Stimulated activated CD8-positive, alpha-beta memory T cell treated with anti-CD3 and anti-CD28 coated beads, Interleukin-12 subunit alpha, Interleukin-12 subunit beta, amount 100 ng/mL, for 24 hours (primary cell): Measurements from ENCODE around the gene RGL3.
"Not testable (repeated sequence)": the region's sequence is repeated elsewhere in the genome, so short reads cannot be mapped to it uniquely, and the experiment has no call there.

ENCODE experiments used
- DNase-seq: peaks from one replicate; pipeline ENCODE4 v3.0.0-alpha.2; 2020; ENCODE audit errors: extremely low read depth

Gene RGL3

DNA sequence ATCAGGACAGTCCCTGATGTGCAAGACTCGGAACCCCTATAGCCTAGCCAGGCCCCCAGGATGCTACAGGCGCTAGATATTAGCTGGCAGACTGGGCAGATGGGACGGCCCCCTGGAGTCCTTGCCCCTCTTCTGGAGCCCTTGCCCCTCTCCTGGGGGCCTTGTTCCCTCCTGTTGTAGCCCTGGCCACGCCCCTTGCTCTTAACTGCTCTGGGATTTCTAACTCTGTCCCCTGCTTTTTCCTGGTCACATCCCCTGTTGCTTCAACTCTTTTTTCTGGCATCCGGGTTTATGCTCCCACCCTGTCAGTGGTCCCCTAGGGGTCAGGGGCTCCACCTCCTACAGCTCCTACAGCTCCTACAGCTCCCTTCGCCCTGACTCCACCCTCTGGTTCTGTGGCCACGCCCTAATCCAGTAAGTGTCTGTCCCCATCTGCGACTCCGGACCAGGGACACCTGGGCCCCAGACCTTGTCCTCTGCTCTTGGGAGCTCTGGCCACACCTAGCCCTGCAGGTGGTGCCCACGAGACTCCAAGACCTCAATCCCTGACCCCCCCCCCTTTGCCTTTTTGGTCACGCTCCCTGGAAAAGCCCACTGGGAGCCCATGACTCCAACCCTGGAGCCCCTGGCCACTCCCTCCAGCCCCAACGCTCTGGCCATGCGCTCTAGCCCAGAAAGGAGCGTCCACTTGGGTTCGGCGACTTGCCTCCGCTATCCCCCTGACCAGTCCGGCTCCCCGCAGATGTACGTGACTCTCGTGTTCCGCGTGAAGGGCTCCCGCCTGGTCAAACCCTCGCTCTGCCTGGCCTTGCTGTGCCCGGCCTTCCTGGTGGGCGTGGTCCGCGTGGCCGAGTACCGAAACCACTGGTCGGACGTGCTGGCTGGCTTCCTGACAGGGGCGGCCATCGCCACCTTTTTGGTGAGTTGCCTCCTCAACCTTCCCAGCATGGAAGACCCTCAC lies 57.1 kb downstream of the RGL3 start:
- DNase-seq = no peak

DNA sequence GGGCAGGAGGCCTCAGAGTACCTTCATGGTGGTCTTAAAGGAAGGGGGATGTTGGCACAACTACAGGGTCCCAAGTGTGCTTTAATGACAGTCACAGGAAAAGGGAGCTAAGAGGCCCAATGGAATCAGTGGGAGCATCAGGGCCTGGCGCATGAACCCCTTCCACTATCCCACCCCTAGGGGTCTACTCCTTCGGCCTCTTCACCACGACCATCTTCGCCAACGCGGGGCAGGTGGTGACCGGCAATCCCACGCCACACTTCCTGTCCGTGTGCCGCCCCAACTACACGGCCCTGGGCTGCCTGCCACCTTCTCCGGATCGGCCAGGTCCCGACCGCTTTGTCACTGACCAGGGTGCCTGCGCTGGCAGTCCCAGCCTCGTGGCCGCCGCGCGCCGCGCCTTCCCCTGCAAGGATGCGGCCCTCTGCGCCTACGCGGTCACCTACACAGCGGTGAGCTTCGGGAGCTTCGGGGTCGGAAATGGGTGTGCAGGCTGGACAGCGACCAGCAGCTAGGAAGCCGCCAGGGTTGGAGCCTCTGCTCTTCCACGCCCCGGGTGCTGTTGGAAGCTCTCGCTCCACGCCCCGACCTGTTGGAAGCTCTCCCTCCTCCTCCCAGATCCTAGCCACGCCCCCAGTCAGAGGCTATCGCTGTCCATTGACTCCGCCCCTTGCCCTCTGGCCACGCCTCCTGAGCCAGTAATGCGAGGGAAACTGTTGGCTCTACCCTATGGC lies 57.9 kb downstream of the RGL3 start:
- no peak for DNase-seq

DNA sequence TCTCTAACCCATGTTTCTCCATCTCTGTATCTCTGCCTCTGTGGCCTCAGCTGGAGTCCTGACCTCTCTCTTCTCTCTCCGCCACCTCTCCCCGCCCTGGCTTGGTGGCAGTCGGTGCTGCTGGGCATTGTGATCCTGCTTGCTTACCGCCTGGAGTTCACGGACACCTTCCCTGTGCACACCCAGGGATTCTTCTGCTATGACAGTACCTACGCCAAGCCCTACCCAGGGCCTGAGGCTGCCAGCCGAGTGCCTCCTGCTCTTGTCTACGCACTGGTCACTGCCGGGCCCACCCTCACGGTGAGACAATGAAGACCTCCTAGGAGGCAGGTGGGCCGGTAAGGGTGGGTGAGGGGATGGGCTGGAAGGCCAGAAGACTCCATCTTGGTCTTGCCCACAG lies 59.7 kb downstream of the RGL3 start:
- no peak for DNase-seq

DNA sequence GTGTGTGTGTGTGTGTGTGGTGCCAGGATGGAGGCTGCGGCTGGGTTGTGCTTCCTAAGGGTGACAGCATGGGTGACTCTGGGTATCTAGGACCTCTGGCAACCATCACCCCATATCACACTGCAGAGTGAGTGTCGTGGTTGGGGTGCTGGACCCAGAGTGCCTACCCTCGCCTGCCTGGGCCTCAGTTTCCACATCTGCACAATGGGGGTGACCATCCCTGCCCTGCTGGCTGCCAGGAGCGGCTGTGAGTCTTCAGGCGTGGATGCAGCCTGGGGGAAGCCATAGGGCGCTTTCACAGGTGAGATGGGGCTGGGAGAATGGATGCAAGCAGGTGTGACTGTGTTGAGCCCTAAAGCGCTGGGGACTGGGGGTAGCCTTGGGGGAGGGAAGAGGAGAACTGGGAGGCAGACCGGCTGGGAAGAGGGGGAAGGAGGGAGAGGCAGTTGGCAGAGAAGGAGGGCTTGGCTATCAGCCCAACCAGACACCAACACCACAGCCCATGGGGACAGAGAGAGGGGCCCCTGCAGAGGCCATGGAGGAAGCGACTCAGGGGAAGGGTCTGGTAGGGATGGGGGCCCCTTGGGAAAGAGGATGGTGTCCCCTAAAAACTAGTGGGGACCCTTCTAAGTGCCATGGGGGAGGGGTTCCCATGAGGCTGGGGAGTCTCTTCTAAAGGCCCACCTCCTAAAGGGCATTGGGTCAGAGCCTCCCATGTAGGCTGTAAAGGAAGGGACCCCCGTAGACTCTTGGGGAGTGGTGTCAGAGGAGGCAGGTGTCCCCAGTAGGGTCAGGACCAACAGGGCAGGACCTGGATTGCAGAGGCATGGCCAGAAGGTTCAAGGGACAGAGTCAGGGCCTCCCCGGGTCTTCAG lies 62.2 kb downstream of the RGL3 start:
- no peak for DNase-seq

DNA sequence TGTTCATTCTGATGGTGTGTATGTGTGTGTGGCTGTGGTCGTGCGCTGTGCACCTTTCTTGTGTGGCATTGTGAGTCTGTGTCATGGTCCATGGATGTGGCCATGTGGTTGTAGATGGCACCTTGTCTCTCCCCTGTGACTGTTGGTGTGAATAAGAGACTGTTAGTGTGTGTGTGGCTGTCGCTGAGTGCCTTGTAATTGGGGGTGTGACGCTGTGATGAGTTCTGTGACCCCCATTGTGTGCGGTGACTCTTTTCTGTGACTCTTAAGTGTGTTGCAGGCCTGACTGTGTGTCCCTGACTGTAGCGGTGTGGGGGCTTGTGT lies 63.1 kb downstream of the RGL3 start:
- DNase-seq = no peak

DNA sequence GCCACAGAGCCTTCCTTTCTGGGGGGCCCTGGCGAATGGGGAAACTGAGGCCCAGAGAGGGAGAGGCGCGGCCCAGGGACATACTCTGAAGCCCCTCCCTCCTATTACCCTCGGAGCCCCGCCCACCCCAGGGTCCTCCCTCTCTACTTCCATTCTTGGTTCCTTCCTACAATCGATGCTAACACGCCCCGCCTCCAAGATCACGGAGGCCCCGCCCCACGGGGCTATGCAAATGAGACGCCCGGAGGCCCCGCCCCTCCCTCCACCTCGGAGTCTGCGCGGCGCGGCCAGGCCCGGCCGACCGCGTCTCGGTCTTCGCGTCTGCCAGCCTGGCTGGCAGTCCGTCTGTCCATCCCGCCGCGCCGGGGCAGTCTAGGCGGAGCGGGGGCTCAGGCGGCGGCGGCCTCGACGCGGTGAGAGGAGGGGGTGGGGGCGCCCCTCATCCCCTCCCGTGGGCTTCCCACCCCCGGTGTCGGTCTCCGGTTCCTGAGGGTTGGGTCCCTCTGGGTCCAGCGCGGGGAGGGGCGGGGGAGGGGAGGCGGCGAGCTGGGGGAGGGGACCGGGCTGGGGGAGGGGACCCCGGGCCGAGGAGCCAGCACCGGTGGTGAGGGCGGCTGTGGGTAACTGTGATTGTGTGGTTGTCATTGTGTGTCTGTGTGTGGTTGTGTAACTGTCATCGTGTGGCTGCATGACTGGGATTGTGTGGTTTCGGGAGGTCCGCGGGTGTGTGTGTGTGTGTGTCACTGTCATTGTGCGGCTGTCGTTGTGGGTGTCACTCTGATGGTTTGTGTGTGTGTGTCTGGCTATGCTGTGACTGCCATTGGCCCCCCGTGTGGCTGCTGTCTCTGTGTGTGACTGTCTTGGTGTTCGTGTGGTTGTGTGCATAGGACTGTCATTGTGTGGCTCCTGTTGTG lies 63.7 kb downstream of the RGL3 start, which contains the start of gene PLPPR2:
Gene PLPPR2, plus strand, starts transcription at position 273 of the 914 bp plus-strand sequence. CDS start 2,242 bp downstream, outside the sequence.
- DNase-seq = peak; percentile 58

DNA sequence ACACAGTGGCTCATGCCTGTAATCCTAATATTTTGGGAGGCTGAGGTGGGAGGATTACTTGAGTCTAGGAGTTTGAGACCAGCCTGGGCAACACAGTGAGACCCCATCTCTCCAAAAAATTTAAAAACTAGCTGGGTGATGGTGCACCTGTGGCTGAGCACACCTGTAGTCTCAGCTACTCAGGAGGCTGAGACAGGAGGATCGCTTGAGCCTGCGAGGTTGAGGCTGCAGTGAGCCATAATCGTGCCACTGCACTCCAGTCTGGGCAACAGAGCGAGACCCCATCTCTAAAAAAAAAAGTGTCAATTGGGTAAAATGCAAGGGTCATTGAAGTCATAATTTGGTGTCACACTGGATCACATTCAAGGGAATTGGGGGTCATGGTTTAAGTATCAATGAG lies 65.0 kb downstream of the RGL3 start:
- not testable (repeated sequence) for DNase-seq

DNA sequence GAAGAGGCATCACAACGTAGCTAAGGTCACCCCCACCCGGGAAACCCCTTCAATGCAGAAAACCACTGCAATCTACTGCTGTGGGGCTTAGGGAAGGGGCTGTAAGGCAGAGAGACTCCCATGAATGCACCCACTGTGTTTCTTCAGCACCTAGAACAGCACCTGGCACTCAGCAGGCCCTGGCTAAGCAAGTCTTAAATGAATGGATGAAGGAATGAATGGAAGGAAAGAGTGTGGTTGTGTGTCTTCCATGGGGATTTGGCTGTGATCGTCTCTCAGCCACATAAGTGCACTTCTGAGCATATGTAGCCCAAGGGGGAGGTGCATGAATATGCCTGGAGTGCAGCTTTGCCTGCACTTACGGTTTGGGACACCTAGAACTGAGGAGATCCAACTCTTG lies 69.9 kb downstream of the RGL3 start:
- DNase-seq = no peak

DNA sequence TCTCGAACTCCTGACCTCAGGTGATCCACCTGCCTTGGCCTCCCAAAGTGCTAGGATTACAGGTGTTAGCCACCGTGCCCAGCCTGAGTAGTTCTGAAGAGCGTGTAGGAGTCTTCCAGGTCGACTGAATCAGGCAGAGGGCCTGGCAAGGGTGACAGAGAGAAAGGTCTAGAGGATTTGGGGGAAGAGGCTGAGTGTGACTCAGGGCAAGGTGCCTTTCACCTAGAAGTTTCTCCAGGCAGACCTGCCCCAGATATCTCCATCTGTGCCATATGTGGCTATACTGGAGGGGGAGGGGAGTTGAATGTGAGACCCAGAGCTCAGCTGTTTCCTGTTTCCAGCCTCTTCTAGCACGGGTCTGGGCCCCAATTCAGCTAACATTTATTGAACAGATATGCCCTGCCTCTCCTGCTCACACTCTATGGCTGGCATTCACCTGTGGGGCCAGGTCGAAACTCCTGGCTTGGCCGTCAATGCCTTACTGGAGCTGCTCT lies 71.5 kb downstream of the RGL3 start:
- DNase-seq = no peak

DNA sequence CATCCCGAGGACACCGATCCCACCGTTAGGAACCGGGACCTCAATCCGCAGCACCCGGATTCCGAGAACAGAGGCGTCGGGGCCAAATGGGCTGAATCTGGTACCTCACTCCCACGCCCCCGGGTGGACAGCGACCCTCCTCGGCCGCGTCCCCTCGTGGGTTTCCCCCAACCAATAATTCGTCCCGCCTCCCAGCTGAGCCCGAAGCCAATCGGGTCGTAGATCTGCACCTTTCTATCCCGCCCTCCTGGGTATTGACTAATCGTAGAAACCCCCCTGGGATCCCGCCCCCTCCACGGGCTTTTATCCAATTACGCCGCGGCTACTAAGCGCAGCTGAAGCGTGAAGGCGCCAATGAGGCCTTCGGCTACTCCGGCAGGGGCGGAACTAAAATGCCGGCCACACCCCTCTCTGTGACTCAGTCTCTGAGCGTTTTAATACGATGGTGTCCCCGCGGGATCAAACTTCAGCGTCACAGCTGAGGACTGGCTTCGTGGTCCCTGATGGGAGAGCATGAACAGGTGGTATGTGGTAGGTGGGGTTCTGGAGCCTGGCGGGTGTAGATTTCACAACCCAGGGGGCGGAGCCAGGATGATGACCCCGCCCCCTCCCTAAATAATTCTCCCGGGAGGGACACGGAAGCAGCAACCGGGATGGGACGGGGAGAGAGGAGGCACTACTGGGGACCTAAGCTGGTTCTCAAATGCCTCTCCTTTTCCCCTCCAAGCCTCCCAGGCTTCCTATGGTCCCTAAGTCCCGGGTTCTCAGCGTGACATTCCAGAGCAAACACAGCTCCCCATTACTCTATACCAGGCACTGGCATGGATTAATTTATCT lies 72.8 kb downstream of the RGL3 start, which contains the start of the genes CCDC159 and TMEM205:
Gene CCDC159, plus strand, starts transcription at position 416 of the 837 bp plus-strand sequence. Its CDS starts 88 bp downstream, at position 504.
Gene TMEM205, minus strand, starts transcription at position 165 of the 837 bp plus-strand sequence. CDS start 649 bp downstream, outside the sequence.
- DNase-seq = peak; percentile 98

DNA sequence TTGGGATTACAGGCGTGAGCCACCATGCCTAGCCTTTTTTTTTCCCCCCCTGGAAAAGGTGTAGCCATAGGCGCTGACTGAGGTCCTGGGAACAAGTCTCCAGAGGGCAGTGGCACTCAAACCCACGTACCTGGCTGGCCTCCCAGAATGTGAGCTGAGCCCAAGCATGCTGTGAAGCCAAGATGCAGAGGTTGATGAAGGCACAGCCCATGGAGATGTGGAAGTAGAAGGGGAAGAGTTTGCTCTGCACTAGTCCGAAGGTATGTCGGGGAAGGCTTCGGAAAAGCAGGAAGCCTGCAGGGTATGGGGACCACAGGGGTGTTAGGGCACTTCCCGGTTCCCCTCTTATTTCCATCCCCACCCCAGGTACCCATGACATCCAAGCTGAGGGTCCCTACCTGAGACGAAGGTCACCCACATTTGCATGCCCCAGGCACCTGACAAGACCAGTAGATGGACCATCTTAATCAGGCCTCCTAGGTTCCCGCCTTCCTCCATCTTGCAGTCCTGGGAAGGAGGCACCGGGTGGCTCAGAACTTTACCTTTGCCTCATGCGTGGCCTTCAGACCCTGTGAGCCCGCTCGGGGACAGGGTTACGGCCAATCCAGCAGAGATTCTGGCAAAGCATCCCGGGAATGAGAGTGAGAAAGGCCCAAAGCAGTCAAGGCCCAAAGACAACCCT lies 73.9 kb downstream of the RGL3 start:
- no peak for DNase-seq
